Measurements from ENCODE around the gene MTFR2. TPM values are rescaled to one million over a fixed set of nuclear protein-coding genes. Genes with fewer than 3 reads are reported as not detected.
A peak's percentile ranks its signal among the peaks of the same experiment; 100 is the strongest.

Gene MTFR2
- total and polyA plus RNA-seq, 2 of the 13 experiments (the other 11 are each of a cell fraction or from before 2014, with no cell fraction given) = 6.7 to 10.7 TPM

- no peak for TF ChIP-seq HNRNPH1 (optimal IDR thresholded peaks at IDR 0.05; ENCODE audit: low read depth, low read length)
- TF ChIP-seq CSRNP1 (CRISPR knock-in tag; IDR thresholded peaks at IDR 0.05) = 0 out of 2 replicates have a peak, but pooled peaks have one; percentile 46
- no peak; the same call in 1 of the 2 replicates for TF ChIP-seq SALL1 (CRISPR knock-in tag; IDR thresholded peaks at IDR 0.05)
- TF ChIP-seq EHMT2 (IDR thresholded peaks at IDR 0.05; ENCODE audit: borderline replicate concordance, low read depth, low read length) = no peak; the same call in 1 of the 2 replicates
- peak; percentile 42; the same call in 1 of the 2 replicates for TF ChIP-seq SP4 (CRISPR knock-in tag; IDR thresholded peaks at IDR 0.05)
- TF ChIP-seq THAP11 (CRISPR knock-in tag; IDR thresholded peaks at IDR 0.05) = no peak
- no peak for TF ChIP-seq FOXO4 (CRISPR knock-in tag; conservative IDR thresholded peaks at IDR 0.05)
- no peak for TF ChIP-seq STAT5B (CRISPR knock-in tag; IDR thresholded peaks at IDR 0.05)
- TF ChIP-seq ZKSCAN5 (CRISPR knock-in tag; IDR thresholded peaks at IDR 0.05) = no peak
- TF ChIP-seq ZFP36 (IDR thresholded peaks at IDR 0.05; ENCODE audit: borderline replicate concordance, low read depth, low read length, partially characterized antibody) = no peak
- peak; percentile 61; the same call in 1 of the 2 replicates for TF ChIP-seq SP5 (CRISPR knock-in tag; IDR thresholded peaks at IDR 0.05; ENCODE audit: borderline replicate concordance, low read depth)
- TF ChIP-seq ELK4 (CRISPR knock-in tag; IDR thresholded peaks at IDR 0.05; ENCODE audit: borderline replicate concordance) = no peak
- no peak; the same call in 1 of the 2 replicates for TF ChIP-seq MAZ (IDR thresholded peaks at IDR 0.05; ENCODE audit: borderline replicate concordance, low read depth, low read length)
- TF ChIP-seq MAZ (CRISPR knock-in tag; IDR thresholded peaks at IDR 0.05; ENCODE audit: low read depth) = no peak
- TF ChIP-seq ZC3H4 (CRISPR knock-in tag; IDR thresholded peaks at IDR 0.05; ENCODE audit: borderline replicate concordance) = no peak; the same call in none of the 2 replicates
- no peak for TF ChIP-seq ZNF282 (IDR thresholded peaks at IDR 0.05; ENCODE audit: partially characterized antibody)
- TF ChIP-seq ZNF292 (CRISPR knock-in tag; IDR thresholded peaks at IDR 0.05; ENCODE audit: borderline replicate concordance, low read depth) = no peak
- TF ChIP-seq ZNF530 (CRISPR knock-in tag; IDR thresholded peaks at IDR 0.05; ENCODE audit: low read depth) = no peak
- no peak for TF ChIP-seq ZNF10 (CRISPR knock-in tag; IDR thresholded peaks at IDR 0.05; ENCODE audit: borderline replicate concordance, low read depth)
- no peak for TF ChIP-seq GATAD1 (CRISPR knock-in tag; IDR thresholded peaks at IDR 0.05)
- TF ChIP-seq IRF2 (CRISPR knock-in tag; IDR thresholded peaks at IDR 0.05) = 0 out of 2 replicates have a peak, but pooled peaks have one; percentile 15
- no peak for TF ChIP-seq ZNF34 (CRISPR knock-in tag; IDR thresholded peaks at IDR 0.05; ENCODE audit: borderline replicate concordance)
- 0 out of 2 replicates have a peak, but pooled peaks have one; percentile 4 for TF ChIP-seq ZNF784 (CRISPR knock-in tag; IDR thresholded peaks at IDR 0.05; ENCODE audit: borderline replicate concordance)
- no peak for TF ChIP-seq YY1 (IDR thresholded peaks at IDR 0.05; ENCODE audit: insufficient read depth, insufficient replicate concordance, low read depth, low read length)
Observed at GRCh38 chr6:136288566-136289326, 38.6 kb upstream of the MTFR2 start (continued).

Measured in HepG2 (cell line).